GM10248 (cell line): ENCODE measurements around the gene GAB2.

Experiments used
- CTCF ChIA-PET: fragments of 300-600 bp; sonication (Branson Sonifier 250); formaldehyde crosslinking; extraction: SDS; loops from one replicate; lab custom pipeline; 2021; ENCODE audit warnings: antibody characterized with exemption; lab: Yijun Ruan, JAX
- POLR2A ChIA-PET: fragments of 350-650 bp; sonication (Branson Sonifier 250); formaldehyde crosslinking; extraction: SDS; loops from one replicate; lab custom pipeline; 2020; ENCODE audit warnings: antibody characterized with exemption; lab: Yijun Ruan, JAX
- DNase-seq: peaks from one replicate; pipeline ENCODE4 v3.0.0; 2012; ENCODE audit errors: extremely low spot score
- CTCF ChIP-seq: IDR thresholded peaks from 2 replicates; pipeline ENCODE4 v1.5.1; 2012; ENCODE audit warnings: mild to moderate bottlenecking, low read depth; ENCODE audit errors: extremely low read depth, missing control alignments, control extremely low read depth

The GAB2 gene

GRCh38 chr11:78189174-78189724 is 228.4 kb downstream of the GAB2 start:
- ChIA-PET CTCF (interaction anchor here (0.8 to 1.9 kb wide), 4 partner anchors 13 to 231 kb away, joined by 4 to 6 read pairs (median 4); no protein-coding TSS in a partner anchor), POLR2A (no interaction called here)
- DNase-seq, result no peak
- no peak for TF ChIP-seq CTCF

DNA sequence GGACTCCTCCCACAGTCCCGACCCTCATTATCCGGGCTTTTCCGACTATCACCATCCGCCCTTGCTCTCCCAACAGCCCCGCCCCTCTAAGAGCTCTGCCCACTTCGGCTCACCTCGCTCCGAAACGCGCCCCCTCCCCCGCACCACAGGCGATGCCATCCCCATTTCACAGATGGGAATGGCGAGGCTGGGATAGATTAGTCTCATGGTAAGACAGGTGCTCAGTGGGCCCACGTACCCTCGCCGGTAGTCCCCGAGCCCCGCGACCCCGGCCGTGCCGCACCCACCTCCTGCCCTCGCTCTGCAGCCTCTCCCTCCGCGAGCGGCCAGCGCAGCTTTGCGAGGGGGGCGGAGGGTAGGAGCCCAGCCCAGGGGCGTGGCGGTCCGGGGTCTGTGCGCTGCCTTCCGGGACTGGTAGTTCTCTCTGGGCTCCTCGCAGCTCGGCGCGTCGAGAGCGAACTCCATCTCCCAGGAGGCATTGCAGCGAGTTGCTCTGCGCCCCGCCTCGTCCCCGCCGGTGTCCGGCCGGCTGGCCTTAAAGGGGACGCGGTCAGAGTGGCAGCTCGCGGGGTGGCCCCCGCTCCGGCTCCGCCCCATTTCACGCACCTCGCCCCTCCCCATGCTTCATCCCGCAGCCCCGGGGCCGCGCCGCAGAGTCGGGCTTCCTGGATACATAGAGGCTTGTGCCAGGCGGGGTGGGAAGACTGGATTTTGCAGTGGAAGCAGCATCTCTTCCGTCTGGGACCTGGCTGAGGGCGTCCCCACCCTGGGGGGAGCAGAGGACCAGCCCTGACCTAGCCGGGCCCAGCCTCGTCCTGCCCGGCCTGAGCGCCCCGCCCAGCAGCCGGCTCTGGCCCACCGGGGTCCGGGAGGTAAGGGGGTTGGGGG is 229.1 kb downstream of the GAB2 start, which contains the start of the genes KCTD21 and USP35:
Gene KCTD21 (minus strand): TSS at position 341 of the 888 bp plus-strand sequence. CDS start 14,072 bp downstream, outside the sequence.
Gene USP35 (plus strand): TSS at position 634 of the 888 bp plus-strand sequence. CDS start 7,327 bp downstream, outside the sequence.
- peak; percentile 98 for DNase-seq
- no peak for TF ChIP-seq CTCF
- ChIA-PET CTCF (interaction anchor here (0.8 to 1.9 kb wide), 5 partner anchors 13 to 232 kb away, joined by 3 to 6 read pairs (median 4); no protein-coding TSS in a partner anchor), POLR2A (interaction anchor here (0.6 to 0.7 kb wide), 2 partner anchors 139 to 706 kb away, joined by 7 to 10 read pairs; no protein-coding TSS in a partner anchor)

- ChIA-PET CTCF (interaction anchor here (0.9 to 1.5 kb wide), 2 partner anchors 41 to 50 kb away, joined by 3 to 6 read pairs; no protein-coding TSS in a partner anchor), POLR2A (interaction anchor here (0.6 to 0.7 kb wide), 3 partner anchors 138 to 705 kb away, joined by 5 to 10 read pairs (median 7); no protein-coding TSS in a partner anchor)
- no peak for TF ChIP-seq CTCF
- DNase-seq, result peak; percentile 77
These were observed 230.0 kb downstream of the GAB2 start for GRCh38 chr11:78187366-78188285.

DNA sequence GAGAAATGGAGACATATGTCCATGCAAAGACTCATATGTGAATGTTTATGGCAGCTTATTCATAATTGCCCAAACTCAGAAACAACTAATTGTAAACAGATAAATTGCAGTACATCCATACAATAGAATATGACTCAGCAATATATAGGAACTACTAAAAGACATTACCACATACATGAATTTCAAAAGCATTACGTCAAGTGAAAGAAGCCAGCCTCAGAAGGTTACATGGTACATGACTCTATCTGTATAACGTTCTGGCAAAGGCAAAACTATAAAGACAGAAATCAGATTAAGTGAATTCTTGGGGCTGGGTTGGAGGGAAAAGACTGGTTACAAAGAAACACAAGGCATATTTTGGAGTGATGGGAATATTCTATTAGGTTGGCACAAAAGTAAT is 236.4 kb downstream of the GAB2 start:
- DNase-seq, result no peak
- TF ChIP-seq CTCF, result no peak
- CTCF ChIA-PET, result no interaction called here
- POLR2A ChIA-PET, result no interaction called here

- no peak for DNase-seq
- TF ChIP-seq CTCF, result no peak
- ChIA-PET POLR2A (no interaction called here), CTCF (no interaction called here)
These were observed 236.9 kb downstream of the GAB2 start for GRCh38 chr11:78180751-78181150.
